Measurements from ENCODE around the gene TEX22.

TEX22 gene

GRCh38 chr14:105422695-105423487 lies 24.6 kb downstream of the TEX22 start:
- TF ChIP-seq CTCF (IDR thresholded peaks at IDR 0.05; ENCODE audit: extremely low read depth, missing control alignments) = no peak
- DNase-seq (ENCODE audit: low spot score) = no peak

- DNase-seq (ENCODE audit: low spot score) = no peak
- TF ChIP-seq CTCF (IDR thresholded peaks at IDR 0.05; ENCODE audit: extremely low read depth, missing control alignments) = no peak
Measured at GRCh38 chr14:105423488-105424195, 25.3 kb downstream of the TEX22 start.

- DNase-seq (ENCODE audit: low spot score) = no peak
- no peak for TF ChIP-seq CTCF (IDR thresholded peaks at IDR 0.05; ENCODE audit: extremely low read depth, missing control alignments)
Measured at GRCh38 chr14:105424861-105425260, 26.5 kb downstream of the TEX22 start.

- DNase-seq (ENCODE audit: low spot score) = no peak
- TF ChIP-seq CTCF (IDR thresholded peaks at IDR 0.05; ENCODE audit: extremely low read depth, missing control alignments) = no peak
Measured at GRCh38 chr14:105425823-105426247, 27.5 kb downstream of the TEX22 start.

- no peak for TF ChIP-seq CTCF (IDR thresholded peaks at IDR 0.05; ENCODE audit: extremely low read depth, missing control alignments)
Measured at GRCh38 chr14:105426416-105427130, 28.2 kb downstream of the TEX22 start.

GRCh38 chr14:105427412-105427811 lies 29.1 kb downstream of the TEX22 start:
- no peak for DNase-seq (ENCODE audit: low spot score)
- TF ChIP-seq CTCF (IDR thresholded peaks at IDR 0.05; ENCODE audit: extremely low read depth, missing control alignments) = no peak

More at GRCh38 chr14:105426416-105427130, 28.2 kb downstream of the TEX22 start:
- DNase-seq (ENCODE audit: low spot score) = no peak
